Measurements from ENCODE around the gene PIGS.

The PIGS gene

DNA sequence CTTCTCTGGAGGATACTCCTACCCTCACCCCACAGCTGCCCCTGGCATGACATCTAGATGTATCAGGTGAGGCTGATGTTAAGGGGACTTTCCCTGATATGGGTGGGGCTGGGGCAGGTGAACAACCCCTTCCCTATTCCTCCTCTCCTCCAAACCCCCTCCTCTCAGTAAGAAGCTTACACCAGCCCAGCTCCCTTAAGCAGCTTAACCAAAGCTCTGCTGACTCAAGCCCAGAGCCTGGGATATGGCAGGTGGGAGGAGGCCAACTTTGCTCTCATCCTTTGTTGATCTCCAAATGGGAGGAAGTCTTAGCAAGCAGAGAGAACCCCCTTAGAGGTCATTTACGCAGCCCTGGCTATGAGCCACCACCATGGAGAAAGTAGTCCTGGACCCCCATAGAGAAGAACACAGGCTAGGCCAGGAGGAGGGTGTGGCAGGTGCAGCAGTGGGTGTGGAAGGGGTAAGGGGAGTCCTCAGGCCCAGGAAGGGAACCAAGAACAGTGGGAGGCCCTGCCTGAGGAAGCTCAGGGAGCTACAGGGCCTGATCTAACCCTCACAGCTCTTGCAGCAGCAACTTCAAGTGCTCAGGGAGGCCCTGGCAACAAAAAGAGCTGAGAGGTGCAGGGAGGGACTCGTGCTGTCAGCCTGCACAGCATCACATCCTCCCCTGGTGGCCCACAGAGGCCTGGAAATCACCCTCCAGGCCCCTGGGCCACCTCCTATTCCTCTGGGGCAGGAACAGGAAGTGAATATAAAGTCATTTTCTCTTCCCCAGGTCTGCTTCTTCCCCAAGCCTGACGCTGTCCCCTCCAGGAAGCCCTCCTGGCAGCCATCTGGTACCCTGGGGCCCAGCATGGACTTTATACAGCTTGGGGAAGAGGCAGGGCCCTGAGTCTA, 21.8 kb downstream of the PIGS start:
- Histone ChIP-seq H3K9me2 (ENCODE audit: low read depth, low read length) (no peaks in the 10 kb centered on the region), H3F3A (ENCODE audit: insufficient read depth, low read length) (no peaks in the 10 kb centered on the region), H3K36me3 (ENCODE audit: insufficient read depth, low read length) (peaks cover 14% of the 10 kb centered on the region), H2AFZ (ENCODE audit: low read length) (no peak overlapping the region), H3K27ac (ENCODE audit: low read depth, low read length, poor library complexity, severe bottlenecking) (no peak overlapping the region), H3K79me2 (ENCODE audit: insufficient read depth, low read length) (no peaks in the 10 kb centered on the region), H3K9ac (ENCODE audit: low read length) (no peak overlapping the region), H4K20me1 (ENCODE audit: insufficient read depth, low read length) (no peaks in the 10 kb centered on the region), H3K27me3 (ENCODE audit: insufficient read depth, low read length) (no peaks in the 10 kb centered on the region), H3K4me1 (ENCODE audit: insufficient read depth, low read length, severe bottlenecking) (peaks cover 15% of the 10 kb centered on the region), H3K4me3 (ENCODE audit: low read depth, low read length, poor library complexity, severe bottlenecking) (no peak overlapping the region), H3K4me2 (ENCODE audit: low read length) (no peak overlapping the region), H3K9me3 (ENCODE audit: low read length) (no peaks in the 10 kb centered on the region)
- TF ChIP-seq, protein P1, sequence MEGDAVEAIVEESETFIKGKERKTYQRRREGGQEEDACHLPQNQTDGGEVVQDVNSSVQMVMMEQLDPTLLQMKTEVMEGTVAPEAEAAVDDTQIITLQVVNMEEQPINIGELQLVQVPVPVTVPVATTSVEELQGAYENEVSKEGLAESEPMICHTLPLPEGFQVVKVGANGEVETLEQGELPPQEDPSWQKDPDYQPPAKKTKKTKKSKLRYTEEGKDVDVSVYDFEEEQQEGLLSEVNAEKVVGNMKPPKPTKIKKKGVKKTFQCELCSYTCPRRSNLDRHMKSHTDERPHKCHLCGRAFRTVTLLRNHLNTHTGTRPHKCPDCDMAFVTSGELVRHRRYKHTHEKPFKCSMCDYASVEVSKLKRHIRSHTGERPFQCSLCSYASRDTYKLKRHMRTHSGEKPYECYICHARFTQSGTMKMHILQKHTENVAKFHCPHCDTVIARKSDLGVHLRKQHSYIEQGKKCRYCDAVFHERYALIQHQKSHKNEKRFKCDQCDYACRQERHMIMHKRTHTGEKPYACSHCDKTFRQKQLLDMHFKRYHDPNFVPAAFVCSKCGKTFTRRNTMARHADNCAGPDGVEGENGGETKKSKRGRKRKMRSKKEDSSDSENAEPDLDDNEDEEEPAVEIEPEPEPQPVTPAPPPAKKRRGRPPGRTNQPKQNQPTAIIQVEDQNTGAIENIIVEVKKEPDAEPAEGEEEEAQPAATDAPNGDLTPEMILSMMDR (IDR thresholded peaks at IDR 0.05; ENCODE audit: low read length), result no peak
- no peak for TF ChIP-seq EZH2 (IDR thresholded peaks at IDR 0.05; ENCODE audit: borderline replicate concordance, low read length)

DNA sequence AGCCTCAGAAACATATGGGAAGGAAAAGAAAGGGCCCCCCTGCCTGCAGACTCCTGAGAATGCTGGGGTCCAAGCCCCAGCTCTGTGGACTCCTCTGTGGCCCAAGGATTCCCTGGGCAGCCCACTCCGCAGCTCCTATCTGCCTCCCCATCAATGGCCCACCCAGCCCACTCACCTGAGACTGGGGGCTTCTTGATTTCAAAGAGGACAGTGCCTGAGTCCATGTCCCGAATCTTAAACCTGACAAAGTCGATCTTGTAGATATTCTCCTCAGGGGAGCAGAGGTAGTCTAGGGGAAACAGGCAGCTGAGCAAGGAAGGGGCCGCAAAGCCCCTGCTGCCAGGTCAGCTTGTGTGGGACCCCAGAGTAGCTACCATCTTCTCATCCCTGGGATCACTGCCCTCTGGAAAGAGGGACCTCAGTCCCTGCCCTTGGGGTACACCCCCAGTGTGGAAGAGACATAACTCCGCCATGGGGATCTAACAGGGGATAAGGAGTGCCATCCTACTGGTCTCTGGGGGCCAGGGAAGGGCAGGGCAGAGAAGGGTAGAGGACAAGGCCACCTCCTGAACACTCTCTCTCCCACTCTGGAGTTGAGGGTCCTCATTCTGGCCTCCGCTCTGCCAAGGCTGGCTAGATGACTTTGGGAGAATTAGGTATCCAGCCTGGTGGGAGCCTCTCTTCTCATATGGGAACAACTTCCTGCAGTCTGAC, 22.8 kb downstream of the PIGS start:
- H2AFZ ChIP-seq (ENCODE audit: low read length), result no peak overlapping the region
- peaks cover 15% of the 10 kb centered on the region for H3K4me1 ChIP-seq (ENCODE audit: insufficient read depth, low read length, severe bottlenecking)
- H3K9me2 ChIP-seq (ENCODE audit: low read depth, low read length), result no peaks in the 10 kb centered on the region

DNA sequence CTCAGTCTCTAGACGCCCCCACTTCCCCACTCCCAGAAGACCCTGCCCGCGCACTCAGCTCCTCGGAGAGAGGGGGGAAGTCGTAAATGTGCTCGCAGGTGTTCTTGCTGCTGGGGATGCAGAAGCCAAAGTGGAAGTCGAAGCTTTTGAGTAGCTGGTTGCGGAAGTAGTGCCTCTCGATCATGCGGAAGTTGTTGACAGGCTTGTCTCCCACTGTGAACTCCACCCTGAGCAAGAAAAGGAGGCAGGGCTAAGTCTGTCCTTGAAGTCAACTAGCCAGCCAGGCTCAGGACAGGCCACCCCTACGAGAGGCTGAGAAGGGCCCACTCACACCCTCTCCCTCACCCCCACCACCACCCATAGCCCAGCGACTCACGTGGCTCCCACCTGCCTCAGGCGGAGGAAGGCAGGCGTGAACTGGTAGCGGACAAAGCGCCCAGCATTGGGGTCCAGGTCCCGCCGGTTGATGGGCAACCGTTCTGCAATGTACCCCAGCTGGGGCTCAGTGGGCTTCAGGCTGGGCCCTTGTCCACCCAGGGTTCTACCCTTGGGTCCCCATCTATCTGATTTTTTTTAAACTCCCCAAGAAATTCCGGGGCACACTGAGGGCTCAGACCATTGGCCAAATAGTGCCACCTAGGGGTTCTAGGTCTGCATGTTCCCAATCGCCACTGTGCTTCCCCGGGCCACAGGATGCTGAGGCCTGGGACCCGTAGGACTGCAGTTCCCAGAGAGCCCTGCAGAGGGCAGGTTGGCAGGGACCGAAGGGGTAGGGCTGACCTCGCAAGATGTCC, 23.5 kb downstream of the PIGS start:
- Histone ChIP-seq H3K27ac (ENCODE audit: low read depth, low read length, poor library complexity, severe bottlenecking) (peak overlapping the region; percentile 59), H2AFZ (ENCODE audit: low read length) (peak overlapping the region; percentile 81; the same call in 1 of the 2 replicates), H3F3A (ENCODE audit: insufficient read depth, low read length) (no peaks in the 10 kb centered on the region), H3K27me3 (ENCODE audit: insufficient read depth, low read length) (no peaks in the 10 kb centered on the region), H3K4me3 (ENCODE audit: low read depth, low read length, poor library complexity, severe bottlenecking) (peak overlapping the region; percentile 56), H3K79me2 (ENCODE audit: insufficient read depth, low read length) (no peaks in the 10 kb centered on the region), H3K4me1 (ENCODE audit: insufficient read depth, low read length, severe bottlenecking) (peaks cover 15% of the 10 kb centered on the region), H3K9me3 (ENCODE audit: low read length) (no peaks in the 10 kb centered on the region), H3K4me2 (ENCODE audit: low read length) (peak overlapping the region; percentile 72), H4K20me1 (ENCODE audit: insufficient read depth, low read length) (no peaks in the 10 kb centered on the region), H3K36me3 (ENCODE audit: insufficient read depth, low read length) (no peaks in the 10 kb centered on the region), H3K9me2 (ENCODE audit: low read depth, low read length) (no peaks in the 10 kb centered on the region), H3K9ac (ENCODE audit: low read length) (peak overlapping the region; percentile 58)
- TF ChIP-seq EZH2 (IDR thresholded peaks at IDR 0.05; ENCODE audit: borderline replicate concordance, low read length), result no peak
- TF ChIP-seq, protein P1 (IDR thresholded peaks at IDR 0.05; ENCODE audit: low read length), result peak; percentile 99

More for the DNA sequence above, 22.8 kb downstream of the PIGS start:
- H3K4me3 ChIP-seq (ENCODE audit: low read depth, low read length, poor library complexity, severe bottlenecking), result no peak overlapping the region
- no peaks in the 10 kb centered on the region for H3K27me3 ChIP-seq (ENCODE audit: insufficient read depth, low read length)
- no peaks in the 10 kb centered on the region for H3F3A ChIP-seq (ENCODE audit: insufficient read depth, low read length)
- no peaks in the 10 kb centered on the region for H4K20me1 ChIP-seq (ENCODE audit: insufficient read depth, low read length)
- H3K9me3 ChIP-seq (ENCODE audit: low read length), result no peaks in the 10 kb centered on the region
- H3K4me2 ChIP-seq (ENCODE audit: low read length), result peak overlapping the region; percentile 72
- no peaks in the 10 kb centered on the region for H3K79me2 ChIP-seq (ENCODE audit: insufficient read depth, low read length)
- peaks cover 5% of the 10 kb centered on the region; the same call in 1 of the 2 replicates for H3K36me3 ChIP-seq (ENCODE audit: insufficient read depth, low read length)
- no peak overlapping the region for H3K27ac ChIP-seq (ENCODE audit: low read depth, low read length, poor library complexity, severe bottlenecking)
- H3K9ac ChIP-seq (ENCODE audit: low read length), result no peak overlapping the region
- TF ChIP-seq, protein P1 (IDR thresholded peaks at IDR 0.05; ENCODE audit: low read length), result peak; percentile 15; the same call in 1 of the 2 replicates
- TF ChIP-seq EZH2 (IDR thresholded peaks at IDR 0.05; ENCODE audit: borderline replicate concordance, low read length), result no peak
